Measurements from ENCODE around the gene RDH12. TPM values are rescaled to one million over a fixed set of nuclear protein-coding genes. Genes with fewer than 3 reads are reported as not detected.

The RDH12 gene
- total RNA-seq, 4 donors from 2014 or later, result 0.13 TPM; not detected in 3

GRCh38 chr14:67722293-67722692 is 20.6 kb downstream of the RDH12 start:
- Histone ChIP-seq H3K4me3 (no peak overlapping the region), H3K9me3 (no peaks in the 10 kb centered on the region), H3K27ac (no peak overlapping the region), H3K36me3 (no peaks in the 10 kb centered on the region), H3K4me1 (peaks cover 5 to 8% of the 10 kb centered on the region in 2 donors), H3K27me3 (no peaks in the 10 kb centered on the region)
- TF ChIP-seq POLR2A (IDR thresholded peaks at IDR 0.05) (no peak), CTCF (IDR thresholded peaks at IDR 0.05 in 4 of 5, conservative IDR thresholded peaks at IDR 0.05 in 1 of 5) (no peak)
- in situ Hi-C loops (cut with MboI; ENCODE audit: low sequenced_read_pairs in 4 of 4) (loop anchor here in 2 of 4 donors (25.0 kb wide), 1 partner anchor 285 kb away; no protein-coding TSS in a partner anchor), intact Hi-C loops (cut with DNase I; ENCODE audit: low total_unique reads) (no loop called here)
- DNase-seq (peak; percentile 28 to 43), ATAC-seq (peak; percentile 63 to 69)

GRCh38 chr14:67725171-67725570 is 23.5 kb downstream of the RDH12 start:
- H3K9me3 ChIP-seq, result no peaks in the 10 kb centered on the region
- H3K27ac ChIP-seq, result no peak overlapping the region
- no peak for TF ChIP-seq CTCF (IDR thresholded peaks at IDR 0.05 in 4 of 5, conservative IDR thresholded peaks at IDR 0.05 in 1 of 5)
- TF ChIP-seq POLR2A (IDR thresholded peaks at IDR 0.05), result no peak
- H3K36me3 ChIP-seq, result no peaks in the 10 kb centered on the region
- DNase-seq (no peak), ATAC-seq (no peak)
- no peaks in the 10 kb centered on the region for H3K27me3 ChIP-seq
- H3K4me1 ChIP-seq, result peaks cover 5 to 8% of the 10 kb centered on the region in 2 donors
- in situ Hi-C loops (cut with MboI; ENCODE audit: low sequenced_read_pairs in 4 of 4), result no loop called here
- H3K4me3 ChIP-seq, result no peak overlapping the region
- intact Hi-C loops (cut with DNase I; ENCODE audit: low total_unique reads), result no loop called here

GRCh38 chr14:67727361-67727760 is 25.7 kb downstream of the RDH12 start:
- no peaks in the 10 kb centered on the region for H3K9me3 ChIP-seq
- no peak overlapping the region for H3K4me3 ChIP-seq
- H3K4me1 ChIP-seq, result peaks cover 0 to 4% of the 10 kb centered on the region in 2 donors
- ATAC-seq (no peak), DNase-seq (no peak)
- no peak for TF ChIP-seq CTCF (IDR thresholded peaks at IDR 0.05 in 4 of 5, conservative IDR thresholded peaks at IDR 0.05 in 1 of 5)
- TF ChIP-seq POLR2A (IDR thresholded peaks at IDR 0.05), result no peak
- no peaks in the 10 kb centered on the region for H3K27me3 ChIP-seq
- no peaks in the 10 kb centered on the region for H3K36me3 ChIP-seq
- in situ Hi-C loops (cut with MboI; ENCODE audit: low sequenced_read_pairs in 4 of 4), result no loop called here
- no peak overlapping the region for H3K27ac ChIP-seq
- intact Hi-C loops (cut with DNase I; ENCODE audit: low total_unique reads), result no loop called here

- intact Hi-C loops (cut with DNase I; ENCODE audit: low total_unique reads) (no loop called here), in situ Hi-C loops (cut with MboI; ENCODE audit: low sequenced_read_pairs in 4 of 4) (no loop called here)
- no peak overlapping the region for H3K4me3 ChIP-seq
- H3K27ac ChIP-seq, result no peak overlapping the region
- no peaks in the 10 kb centered on the region for H3K27me3 ChIP-seq
- ATAC-seq (no peak), DNase-seq (no peak)
- H3K9me3 ChIP-seq, result no peaks in the 10 kb centered on the region
- TF ChIP-seq CTCF (IDR thresholded peaks at IDR 0.05 in 4 of 5, conservative IDR thresholded peaks at IDR 0.05 in 1 of 5) (no peak), POLR2A (IDR thresholded peaks at IDR 0.05) (no peak)
- H3K4me1 ChIP-seq, result peaks cover 0 to 3% of the 10 kb centered on the region in 2 donors
- H3K36me3 ChIP-seq, result no peaks in the 10 kb centered on the region
Observed at GRCh38 chr14:67728258-67728657, 26.6 kb downstream of the RDH12 start.

Data from gastrocnemius medialis (tissue), 4 donors.